ENCODE results near the gene SLC38A2.

DNA sequence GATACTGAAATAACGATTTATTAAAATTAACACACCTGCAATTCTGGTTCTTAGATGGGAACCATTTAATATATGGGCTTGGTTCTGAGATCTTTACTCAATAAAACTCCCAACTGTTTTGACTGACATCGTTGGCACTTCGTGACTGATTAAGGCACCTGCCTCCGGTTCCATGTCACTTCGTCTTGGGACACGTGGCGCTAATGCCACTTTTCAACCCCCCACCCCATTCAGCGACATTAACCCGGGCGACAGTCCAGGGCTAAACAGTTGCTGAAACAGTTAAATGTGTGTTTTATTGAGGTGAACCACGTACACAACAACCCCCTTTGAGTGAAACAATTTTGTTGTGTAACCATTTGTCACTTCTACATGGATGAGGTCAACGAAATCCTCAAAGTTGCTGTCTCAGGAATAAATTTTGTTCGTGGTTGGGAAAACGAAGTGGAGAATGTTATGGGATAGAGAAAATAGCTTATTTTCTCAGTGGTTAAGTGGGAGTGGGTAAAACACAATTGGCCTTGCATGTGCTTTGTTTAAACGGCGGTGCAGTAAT, 9.9 kb upstream of the SLC38A2 start:
- TF ChIP-seq, protein P1, sequence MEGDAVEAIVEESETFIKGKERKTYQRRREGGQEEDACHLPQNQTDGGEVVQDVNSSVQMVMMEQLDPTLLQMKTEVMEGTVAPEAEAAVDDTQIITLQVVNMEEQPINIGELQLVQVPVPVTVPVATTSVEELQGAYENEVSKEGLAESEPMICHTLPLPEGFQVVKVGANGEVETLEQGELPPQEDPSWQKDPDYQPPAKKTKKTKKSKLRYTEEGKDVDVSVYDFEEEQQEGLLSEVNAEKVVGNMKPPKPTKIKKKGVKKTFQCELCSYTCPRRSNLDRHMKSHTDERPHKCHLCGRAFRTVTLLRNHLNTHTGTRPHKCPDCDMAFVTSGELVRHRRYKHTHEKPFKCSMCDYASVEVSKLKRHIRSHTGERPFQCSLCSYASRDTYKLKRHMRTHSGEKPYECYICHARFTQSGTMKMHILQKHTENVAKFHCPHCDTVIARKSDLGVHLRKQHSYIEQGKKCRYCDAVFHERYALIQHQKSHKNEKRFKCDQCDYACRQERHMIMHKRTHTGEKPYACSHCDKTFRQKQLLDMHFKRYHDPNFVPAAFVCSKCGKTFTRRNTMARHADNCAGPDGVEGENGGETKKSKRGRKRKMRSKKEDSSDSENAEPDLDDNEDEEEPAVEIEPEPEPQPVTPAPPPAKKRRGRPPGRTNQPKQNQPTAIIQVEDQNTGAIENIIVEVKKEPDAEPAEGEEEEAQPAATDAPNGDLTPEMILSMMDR (IDR thresholded peaks at IDR 0.05), result no peak
- TF ChIP-seq POLR2AphosphoS5 (IDR thresholded peaks at IDR 0.05), result no peak

All from prostate gland (tissue), 2 donors.